T-helper 9 cell (primary cell): ENCODE measurements around the gene PDE6A.
"Not testable (repeated sequence)": the region's sequence is repeated elsewhere in the genome, so short reads cannot be mapped to it uniquely, and the experiment has no call there.

ENCODE experiments used
- DNase-seq: peaks from one replicate; pipeline ENCODE4 v3.0.0-alpha.2; 2020

Gene PDE6A

GRCh38 chr5:149892594-149892993 is 52.0 kb downstream of the PDE6A start:
- DNase-seq = no peak

- no peak for DNase-seq
Observed at GRCh38 chr5:149888280-149888679, 56.3 kb downstream of the PDE6A start.

- DNase-seq = no peak
Observed at GRCh38 chr5:149887622-149888183, 56.9 kb downstream of the PDE6A start.

GRCh38 chr5:149886692-149887470 is 57.7 kb downstream of the PDE6A start:
- DNase-seq = no peak

- DNase-seq = no peak
Observed at GRCh38 chr5:149886060-149886459, 58.5 kb downstream of the PDE6A start.

- DNase-seq = no peak
Observed at GRCh38 chr5:149885513-149885912, 59.1 kb downstream of the PDE6A start.

GRCh38 chr5:149883550-149883949 is 61.0 kb downstream of the PDE6A start:
- no peak for DNase-seq

GRCh38 chr5:149882633-149883032 is 62.0 kb downstream of the PDE6A start:
- DNase-seq = not testable (repeated sequence)

- no peak for DNase-seq
Observed at GRCh38 chr5:149881874-149882273, 62.7 kb downstream of the PDE6A start.

GRCh38 chr5:149881069-149881622 is 63.4 kb downstream of the PDE6A start:
- no peak for DNase-seq

- not testable (repeated sequence) for DNase-seq
Observed at GRCh38 chr5:149879593-149879992, 65.0 kb downstream of the PDE6A start.

GRCh38 chr5:149878371-149878770 is 66.2 kb downstream of the PDE6A start:
- no peak for DNase-seq

GRCh38 chr5:149873896-149874295 is 70.7 kb downstream of the PDE6A start:
- no peak for DNase-seq

- no peak for DNase-seq
Observed at GRCh38 chr5:149872351-149873040, 72.1 kb downstream of the PDE6A start.

GRCh38 chr5:149871471-149871870 is 73.1 kb downstream of the PDE6A start:
- DNase-seq = no peak

- DNase-seq = no peak
Observed at GRCh38 chr5:149870697-149871096, 73.9 kb downstream of the PDE6A start.

- no peak for DNase-seq
Observed at GRCh38 chr5:149870232-149870631, 74.4 kb downstream of the PDE6A start.

GRCh38 chr5:149869411-149869821 is 75.2 kb downstream of the PDE6A start:
- DNase-seq = no peak

GRCh38 chr5:149865746-149866145 is 78.8 kb downstream of the PDE6A start:
- DNase-seq = no peak

GRCh38 chr5:149863830-149864229 is 80.8 kb downstream of the PDE6A start:
- no peak for DNase-seq

GRCh38 chr5:149863176-149863575 is 81.4 kb downstream of the PDE6A start:
- DNase-seq = no peak

GRCh38 chr5:149860801-149861322 is 83.7 kb downstream of the PDE6A start:
- DNase-seq = no peak

- no peak for DNase-seq
Observed at GRCh38 chr5:149859746-149860145, 84.8 kb downstream of the PDE6A start.
